Measurements from ENCODE around the gene MYOF.
A peak's percentile ranks its signal among the peaks of the same experiment; 100 is the strongest.

MYOF gene, protein sequence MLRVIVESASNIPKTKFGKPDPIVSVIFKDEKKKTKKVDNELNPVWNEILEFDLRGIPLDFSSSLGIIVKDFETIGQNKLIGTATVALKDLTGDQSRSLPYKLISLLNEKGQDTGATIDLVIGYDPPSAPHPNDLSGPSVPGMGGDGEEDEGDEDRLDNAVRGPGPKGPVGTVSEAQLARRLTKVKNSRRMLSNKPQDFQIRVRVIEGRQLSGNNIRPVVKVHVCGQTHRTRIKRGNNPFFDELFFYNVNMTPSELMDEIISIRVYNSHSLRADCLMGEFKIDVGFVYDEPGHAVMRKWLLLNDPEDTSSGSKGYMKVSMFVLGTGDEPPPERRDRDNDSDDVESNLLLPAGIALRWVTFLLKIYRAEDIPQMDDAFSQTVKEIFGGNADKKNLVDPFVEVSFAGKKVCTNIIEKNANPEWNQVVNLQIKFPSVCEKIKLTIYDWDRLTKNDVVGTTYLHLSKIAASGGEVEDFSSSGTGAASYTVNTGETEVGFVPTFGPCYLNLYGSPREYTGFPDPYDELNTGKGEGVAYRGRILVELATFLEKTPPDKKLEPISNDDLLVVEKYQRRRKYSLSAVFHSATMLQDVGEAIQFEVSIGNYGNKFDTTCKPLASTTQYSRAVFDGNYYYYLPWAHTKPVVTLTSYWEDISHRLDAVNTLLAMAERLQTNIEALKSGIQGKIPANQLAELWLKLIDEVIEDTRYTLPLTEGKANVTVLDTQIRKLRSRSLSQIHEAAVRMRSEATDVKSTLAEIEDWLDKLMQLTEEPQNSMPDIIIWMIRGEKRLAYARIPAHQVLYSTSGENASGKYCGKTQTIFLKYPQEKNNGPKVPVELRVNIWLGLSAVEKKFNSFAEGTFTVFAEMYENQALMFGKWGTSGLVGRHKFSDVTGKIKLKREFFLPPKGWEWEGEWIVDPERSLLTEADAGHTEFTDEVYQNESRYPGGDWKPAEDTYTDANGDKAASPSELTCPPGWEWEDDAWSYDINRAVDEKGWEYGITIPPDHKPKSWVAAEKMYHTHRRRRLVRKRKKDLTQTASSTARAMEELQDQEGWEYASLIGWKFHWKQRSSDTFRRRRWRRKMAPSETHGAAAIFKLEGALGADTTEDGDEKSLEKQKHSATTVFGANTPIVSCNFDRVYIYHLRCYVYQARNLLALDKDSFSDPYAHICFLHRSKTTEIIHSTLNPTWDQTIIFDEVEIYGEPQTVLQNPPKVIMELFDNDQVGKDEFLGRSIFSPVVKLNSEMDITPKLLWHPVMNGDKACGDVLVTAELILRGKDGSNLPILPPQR (N-terminal part only)

DNA sequence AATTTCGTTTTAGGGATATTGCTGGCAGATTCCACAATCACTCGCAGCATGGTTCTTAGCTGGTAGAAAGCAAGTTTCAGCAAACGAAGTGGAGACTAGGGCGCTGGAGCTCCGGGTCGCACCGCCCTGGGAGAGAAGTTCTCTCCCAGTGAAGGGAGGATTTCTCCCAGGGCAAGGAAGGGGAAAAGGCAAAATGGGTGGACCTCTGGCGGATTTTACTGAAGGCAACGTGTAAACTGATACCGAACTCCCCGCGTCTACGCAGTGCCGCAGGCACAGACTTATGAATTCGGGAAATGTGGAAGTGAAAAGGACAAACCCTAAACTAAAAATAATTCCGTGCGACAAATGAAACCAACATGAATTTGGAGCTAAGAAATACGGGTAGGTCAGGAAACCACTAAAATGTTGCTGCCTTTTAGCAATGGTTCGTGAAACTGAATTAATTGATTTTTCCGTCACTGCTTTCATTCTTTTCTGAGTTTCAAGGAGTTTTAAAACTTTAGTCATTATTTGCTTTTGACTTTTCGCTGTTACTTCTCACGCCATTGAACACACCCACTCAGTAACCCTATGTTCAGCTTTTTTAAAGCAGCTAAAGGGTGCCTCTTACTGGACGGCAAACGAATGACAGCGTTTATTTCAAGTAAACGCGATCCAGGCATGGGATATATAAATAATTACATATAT lies at the start of gene MYOF:
Gene MYOF, minus strand, starts transcription at position 190 of the 690 bp plus-strand sequence. Its CDS starts 140 bp downstream, at position 50.
- peak; percentile 55 for DNase-seq (ENCODE audit: low read depth)

DNA sequence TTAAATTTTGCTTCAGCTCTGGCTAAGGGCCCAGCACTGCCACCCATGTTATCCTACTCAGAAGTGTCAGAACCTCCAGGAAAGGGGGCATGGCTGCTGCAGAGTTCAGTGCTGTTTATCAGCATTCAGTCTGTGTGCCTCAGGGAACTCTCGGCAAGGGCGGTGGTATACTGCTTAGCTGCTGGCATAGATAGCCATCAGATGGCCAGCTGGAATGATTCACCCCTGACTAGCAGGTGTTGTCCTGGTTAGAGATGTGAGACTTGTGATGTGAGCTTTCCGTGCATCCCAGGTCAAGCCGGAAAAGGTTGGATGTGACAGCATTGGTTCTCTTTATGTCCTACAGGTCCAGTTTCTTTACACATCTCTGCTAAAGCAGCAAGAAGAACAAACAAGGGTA lies 36.4 kb upstream of the MYOF start:
- TF ChIP-seq, protein P1, sequence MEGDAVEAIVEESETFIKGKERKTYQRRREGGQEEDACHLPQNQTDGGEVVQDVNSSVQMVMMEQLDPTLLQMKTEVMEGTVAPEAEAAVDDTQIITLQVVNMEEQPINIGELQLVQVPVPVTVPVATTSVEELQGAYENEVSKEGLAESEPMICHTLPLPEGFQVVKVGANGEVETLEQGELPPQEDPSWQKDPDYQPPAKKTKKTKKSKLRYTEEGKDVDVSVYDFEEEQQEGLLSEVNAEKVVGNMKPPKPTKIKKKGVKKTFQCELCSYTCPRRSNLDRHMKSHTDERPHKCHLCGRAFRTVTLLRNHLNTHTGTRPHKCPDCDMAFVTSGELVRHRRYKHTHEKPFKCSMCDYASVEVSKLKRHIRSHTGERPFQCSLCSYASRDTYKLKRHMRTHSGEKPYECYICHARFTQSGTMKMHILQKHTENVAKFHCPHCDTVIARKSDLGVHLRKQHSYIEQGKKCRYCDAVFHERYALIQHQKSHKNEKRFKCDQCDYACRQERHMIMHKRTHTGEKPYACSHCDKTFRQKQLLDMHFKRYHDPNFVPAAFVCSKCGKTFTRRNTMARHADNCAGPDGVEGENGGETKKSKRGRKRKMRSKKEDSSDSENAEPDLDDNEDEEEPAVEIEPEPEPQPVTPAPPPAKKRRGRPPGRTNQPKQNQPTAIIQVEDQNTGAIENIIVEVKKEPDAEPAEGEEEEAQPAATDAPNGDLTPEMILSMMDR (IDR thresholded peaks at IDR 0.05; ENCODE audit: low read depth, low read length, missing control alignments), result no peak
- DNase-seq (ENCODE audit: low read depth), result no peak

More for the DNA sequence above, at the start of gene MYOF:
- H3K4me3 ChIP-seq (ENCODE audit: low read depth, low read length), result peak within 1 kb of the TSS; percentile 39
- TF ChIP-seq, protein P1 (IDR thresholded peaks at IDR 0.05; ENCODE audit: low read depth, low read length, missing control alignments), result peak; percentile 58

DNA sequence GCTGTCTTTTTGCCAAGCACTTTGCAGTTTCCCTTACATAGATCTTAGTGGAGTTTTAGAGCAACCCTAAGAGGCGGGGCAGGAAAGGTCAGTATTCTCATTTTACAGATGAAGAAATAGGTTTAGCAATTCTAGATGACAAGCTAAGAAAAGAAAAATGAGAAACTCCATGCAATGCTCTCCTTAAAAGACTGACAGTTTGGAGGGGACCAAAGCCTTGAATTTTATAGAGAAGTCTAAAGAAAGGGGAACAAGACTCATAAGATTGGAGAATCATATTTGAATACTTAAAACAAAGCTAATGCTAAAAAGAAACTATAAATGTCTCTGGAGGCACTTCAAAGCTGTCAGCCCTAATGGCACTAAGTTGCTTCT lies 33.9 kb upstream of the MYOF start:
- H3K4me3 ChIP-seq (ENCODE audit: low read depth, low read length), result no peak overlapping the region
- TF ChIP-seq, protein P1 (IDR thresholded peaks at IDR 0.05; ENCODE audit: low read depth, low read length, missing control alignments), result no peak
- DNase-seq (ENCODE audit: low read depth), result no peak

More for the DNA sequence above, 36.4 kb upstream of the MYOF start:
- no peak overlapping the region for H3K4me3 ChIP-seq (ENCODE audit: low read depth, low read length)

DNA sequence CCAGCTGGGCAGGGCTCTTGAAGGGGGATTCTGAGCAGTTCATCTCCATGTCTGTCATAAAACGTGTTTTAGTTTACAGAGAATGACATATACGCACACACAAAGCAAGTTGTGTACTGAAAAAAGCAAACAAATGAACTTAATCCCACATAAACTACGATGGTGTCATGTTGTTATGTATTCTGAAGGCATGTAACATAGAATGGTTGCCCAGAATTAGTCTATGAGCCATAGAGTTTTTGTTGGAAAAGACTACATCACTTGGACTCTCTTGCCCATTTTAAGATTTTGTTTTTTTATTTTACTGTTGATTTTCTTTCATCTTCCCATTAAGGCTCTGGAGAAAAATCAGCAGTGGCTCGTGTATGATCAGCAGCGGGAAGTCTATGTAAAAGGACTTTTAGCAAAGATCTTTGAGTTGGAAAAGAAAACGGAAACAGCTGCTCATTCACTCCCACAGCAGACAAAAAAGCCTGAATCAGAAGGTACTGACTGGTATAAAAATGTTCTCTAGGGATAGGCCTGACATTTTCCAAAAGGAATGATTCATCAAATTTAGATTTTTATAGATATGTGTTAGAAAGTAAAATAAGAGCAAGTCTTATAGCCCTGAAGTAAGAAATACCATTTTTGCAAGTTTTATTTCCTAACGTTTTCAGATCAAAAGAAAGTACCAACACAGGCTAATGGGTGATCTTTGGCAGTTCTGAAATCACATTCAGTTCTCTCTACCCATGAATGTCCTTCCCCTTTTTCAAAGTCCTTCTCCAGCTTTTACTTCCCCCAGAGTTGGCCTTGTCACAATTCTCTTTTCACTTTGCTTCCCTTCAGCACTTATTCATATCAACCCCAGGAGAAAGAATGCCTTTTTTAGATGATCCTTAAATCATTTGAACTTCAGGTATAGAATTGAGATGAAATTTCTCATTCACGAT lies 33.2 kb upstream of the MYOF start:
- TF ChIP-seq, protein P1 (IDR thresholded peaks at IDR 0.05; ENCODE audit: low read depth, low read length, missing control alignments), result no peak
- H3K4me3 ChIP-seq (ENCODE audit: low read depth, low read length), result no peak overlapping the region
- no peak for DNase-seq (ENCODE audit: low read depth)

DNA sequence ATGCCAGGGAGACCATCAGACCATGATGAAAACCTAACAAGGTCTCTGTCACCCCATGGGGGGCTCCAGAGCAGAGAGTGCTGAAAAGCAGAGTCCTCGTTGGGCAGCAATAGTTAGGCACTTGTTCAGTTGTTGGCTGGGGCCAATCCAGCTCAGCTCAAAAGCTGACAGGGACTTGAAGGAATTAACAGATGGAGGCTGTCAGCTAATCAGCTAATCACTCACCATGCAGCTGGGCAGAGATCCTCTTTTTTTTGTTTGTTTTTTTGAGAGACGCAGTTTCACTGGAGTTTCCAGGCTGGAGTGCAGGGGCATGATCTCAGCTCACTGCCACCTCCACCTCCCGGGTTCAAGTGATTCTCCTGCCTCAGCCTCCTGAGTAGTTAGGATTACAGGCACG lies 32.4 kb upstream of the MYOF start:
- TF ChIP-seq, protein P1 (IDR thresholded peaks at IDR 0.05; ENCODE audit: low read depth, low read length, missing control alignments), result no peak
- DNase-seq (ENCODE audit: low read depth), result no peak
- no peak overlapping the region for H3K4me3 ChIP-seq (ENCODE audit: low read depth, low read length)
